H1 (cell line): ENCODE measurements around the gene CGAS. TPM values are rescaled to one million over a fixed set of nuclear protein-coding genes. Genes with fewer than 3 reads are reported as not detected.

Experiments
- BCL11A ChIP-seq, 2 experiments: IDR thresholded peaks; one replicate each; pipeline ENCODE4 v1.6.1; 2011; ENCODE audit warnings: low read depth in 2 of 2, low read length in 2 of 2, mild to moderate bottlenecking in 2 of 2
- BRCA1 ChIP-seq: IDR thresholded peaks from 2 replicates; pipeline ENCODE4 v1.6.1; 2012; ENCODE audit warnings: low read depth, low read length, improper control_type of control experiment
- CEBPB ChIP-seq: IDR thresholded peaks from 2 replicates; pipeline ENCODE4 v1.6.1; 2012; ENCODE audit warnings: low read depth, low read length
- CTBP2 ChIP-seq: IDR thresholded peaks from 2 replicates; pipeline ENCODE4 v1.7.0; 2011; ENCODE audit warnings: borderline replicate concordance, mild to moderate bottlenecking, moderate library complexity, mixed read lengths, low read length; ENCODE audit not compliant: insufficient read depth, insufficient read length
- EGR1 ChIP-seq: IDR thresholded peaks from 2 replicates; pipeline ENCODE4 v1.6.1; 2011; ENCODE audit warnings: low read depth, low read length, borderline replicate concordance
- JUN ChIP-seq: IDR thresholded peaks from 2 replicates; pipeline ENCODE4 v1.6.1; 2011; ENCODE audit warnings: low read depth, mild to moderate bottlenecking, improper control_type of control experiment, low read length
- JUND ChIP-seq: IDR thresholded peaks from 2 replicates; pipeline ENCODE4 v1.6.1; 2011; ENCODE audit warnings: mild to moderate bottlenecking, improper control_type of control experiment, low read length
- MAFK ChIP-seq: IDR thresholded peaks from 2 replicates; pipeline ENCODE4 v1.6.1; 2012; ENCODE audit warnings: low read depth, mild to moderate bottlenecking, improper control_type of control experiment, low read length
- NANOG ChIP-seq: IDR thresholded peaks from 2 replicates; pipeline ENCODE4 v1.6.1; 2011; ENCODE audit warnings: low read length, low read depth, mild to moderate bottlenecking, inconsistent platforms; ENCODE audit not compliant: insufficient read depth, poor library complexity, severe bottlenecking
- PHF8 ChIP-seq: fragments of 200-600 bp; sonication (generic); conservative IDR thresholded peaks from 2 replicates; pipeline ENCODE4 v1.7.1; 2012; ENCODE audit warnings: low read depth, mild to moderate bottlenecking, inconsistent platforms, low read length, moderate library complexity
- RBBP5 ChIP-seq: IDR thresholded peaks from 2 replicates; pipeline ENCODE4 v1.7.1; 2012; ENCODE audit warnings: low read depth, mild to moderate bottlenecking, inconsistent platforms, low read length, moderate library complexity, borderline replicate concordance
- SIRT6 ChIP-seq: IDR thresholded peaks from one replicate; pipeline ENCODE4 v1.7.1; 2012; ENCODE audit warnings: low read length, inconsistent platforms
- SP2 ChIP-seq: IDR thresholded peaks from 2 replicates; pipeline ENCODE4 v1.6.1; 2012; ENCODE audit warnings: mild to moderate bottlenecking, low read length, inconsistent platforms
- TBP ChIP-seq: IDR thresholded peaks from 2 replicates; pipeline ENCODE4 v1.6.1; 2011; ENCODE audit warnings: low read depth, low read length, improper control_type of control experiment
- TCF12 ChIP-seq: IDR thresholded peaks from 2 replicates; pipeline ENCODE4 v1.6.1; 2011; ENCODE audit warnings: low read depth, mild to moderate bottlenecking, low read length
- TEAD4 ChIP-seq: IDR thresholded peaks from 2 replicates; pipeline ENCODE4 v1.6.1; 2012; ENCODE audit warnings: low read depth, low read length, inconsistent platforms, mixed read lengths
- polyA plus RNA-seq, 7 experiments: library from polyadenylated mRNA; depleted of rRNA in 3 of 7; stranded (reverse) in 5 of 7; unstranded in 2 of 7; fragments of >200 nt in 5 of 7; fragments of 200-250 nt in 2 of 7; gene quantifications; 1 replicate in 5 of 7; 2 replicates in 1 of 7; 4 replicates in 1 of 7; pipeline versions ENCODE4 v1.2.1 to v1.2.3, GENCODE V29; 2011 to 2013; ENCODE audit warnings: missing spikeins in 2 of 7, mixed read lengths in 2 of 7
- total RNA-seq: library from RNA; stranded (reverse); fragmentation: NEBNext Ultra II Directional; extraction: Animal tissue kit (Norgen Biotek cat#: 25700); gene quantifications from 2 replicates; pipeline ENCODE4 v1.2.1, GENCODE V29; 2021
- TF ChIP-seq, protein P1 (sequence below): IDR thresholded peaks from 2 replicates; pipeline ENCODE4 v1.6.1; 2011; ENCODE audit warnings: low read depth, mild to moderate bottlenecking, low read length; ENCODE audit not compliant: insufficient read depth
- TF ChIP-seq, protein P2 (sequence below): IDR thresholded peaks from 2 replicates; pipeline ENCODE4 v1.6.1; 2012; ENCODE audit warnings: low read length, inconsistent platforms

The CGAS gene
- total and polyA plus RNA-seq, 2 of the 8 experiments (the other 6 are each of a cell fraction or from before 2014, with no cell fraction given): 2.1 to 6.3 TPM

DNA sequence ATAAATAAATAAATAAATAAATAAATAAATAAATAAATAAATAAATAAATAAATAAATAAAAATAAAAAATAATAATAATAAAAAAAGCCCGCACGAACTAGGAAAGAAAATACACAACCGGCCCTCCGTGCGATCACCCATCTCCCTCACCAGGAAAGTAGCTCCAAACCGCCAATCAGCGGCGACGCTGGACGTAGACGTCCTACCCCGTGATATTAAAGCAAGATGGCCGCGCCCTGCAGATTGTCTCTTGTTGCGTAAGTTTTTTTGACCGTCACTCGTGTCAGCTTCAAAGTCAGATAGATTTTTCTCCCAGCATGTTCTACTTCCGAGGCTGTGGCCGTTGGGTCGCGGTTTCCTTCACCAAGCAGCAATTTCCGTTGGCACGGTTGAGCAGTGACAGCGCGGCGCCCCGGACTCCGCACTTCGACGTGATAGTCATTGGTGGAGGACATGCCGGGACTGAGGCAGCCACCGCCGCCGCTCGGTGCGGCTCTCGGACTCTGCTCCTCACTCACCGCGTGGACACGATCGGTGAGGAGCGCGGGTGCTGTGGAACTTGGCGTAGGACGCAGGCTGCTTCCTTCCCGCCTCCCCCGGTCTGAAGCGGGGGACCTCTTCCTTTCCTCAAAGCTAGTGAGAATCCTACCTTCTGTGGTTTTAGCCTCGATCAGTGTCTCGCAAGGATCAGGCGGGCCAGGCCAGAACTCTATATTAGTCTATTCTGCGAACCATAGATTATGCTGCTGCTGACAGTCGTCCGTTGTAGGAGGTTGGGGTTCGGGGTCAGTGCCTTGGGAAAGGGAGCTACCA is 9.6 kb upstream of the CGAS start, which contains the start of gene MTO1 (continued):
- no peak for TF ChIP-seq TCF12
- no peak for TF ChIP-seq TEAD4
- TF ChIP-seq, protein P1, sequence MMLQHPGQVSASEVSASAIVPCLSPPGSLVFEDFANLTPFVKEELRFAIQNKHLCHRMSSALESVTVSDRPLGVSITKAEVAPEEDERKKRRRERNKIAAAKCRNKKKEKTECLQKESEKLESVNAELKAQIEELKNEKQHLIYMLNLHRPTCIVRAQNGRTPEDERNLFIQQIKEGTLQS: no peak
- TF ChIP-seq RBBP5: peak; percentile 96
- TF ChIP-seq MAFK: no peak
- no peak for TF ChIP-seq NANOG
- TF ChIP-seq JUND: 0 out of 2 replicates have a peak, but pooled peaks have one; percentile 20
- no peak for TF ChIP-seq EGR1
- TF ChIP-seq BCL11A (IDR thresholded peaks at IDR 0.05; ENCODE audit: low read depth in 2 of 2, low read length in 2 of 2): no peak
- TF ChIP-seq, protein P2, sequence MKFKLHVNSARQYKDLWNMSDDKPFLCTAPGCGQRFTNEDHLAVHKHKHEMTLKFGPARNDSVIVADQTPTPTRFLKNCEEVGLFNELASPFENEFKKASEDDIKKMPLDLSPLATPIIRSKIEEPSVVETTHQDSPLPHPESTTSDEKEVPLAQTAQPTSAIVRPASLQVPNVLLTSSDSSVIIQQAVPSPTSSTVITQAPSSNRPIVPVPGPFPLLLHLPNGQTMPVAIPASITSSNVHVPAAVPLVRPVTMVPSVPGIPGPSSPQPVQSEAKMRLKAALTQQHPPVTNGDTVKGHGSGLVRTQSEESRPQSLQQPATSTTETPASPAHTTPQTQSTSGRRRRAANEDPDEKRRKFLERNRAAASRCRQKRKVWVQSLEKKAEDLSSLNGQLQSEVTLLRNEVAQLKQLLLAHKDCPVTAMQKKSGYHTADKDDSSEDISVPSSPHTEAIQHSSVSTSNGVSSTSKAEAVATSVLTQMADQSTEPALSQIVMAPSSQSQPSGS: no peak
- no peak for TF ChIP-seq BRCA1
- peak; percentile 87 for TF ChIP-seq PHF8
- no peak for TF ChIP-seq SP2
- TF ChIP-seq TBP: peak; percentile 67
- TF ChIP-seq SIRT6: no peak
- no peak for TF ChIP-seq JUN
- TF ChIP-seq CEBPB: peak; percentile 95
- no peak for TF ChIP-seq CTBP2
